ENCODE data around the gene ACOT6.

The ACOT6 gene

GRCh38 chr14:73613419-73613963, 1.2 kb downstream of the ACOT6 start:
- H3K27ac ChIP-seq (ENCODE audit: insufficient read depth in 1 of 2, low read depth in 1 of 2, low read length in 2 of 2, poor library complexity in 1 of 2, severe bottlenecking in 2 of 2): no peak overlapping the region
- CTCF ChIA-PET: interaction anchor here (0.6 to 1.5 kb wide), 10 partner anchors 9 to 171 kb away, joined by 3 to 5 read pairs (median 3); no protein-coding TSS in a partner anchor
- POLR2A ChIA-PET: interaction anchor here (0.6 kb wide), 1 partner anchor 34 kb away, joined by 3 read pairs; no protein-coding TSS in a partner anchor
- H3K27me3 ChIP-seq (replicated peaks in 2 of 5; ENCODE audit: control insufficient read depth in 4 of 5, insufficient read depth in 5 of 5, low read length in 4 of 5): peaks cover 0 to 4% (median 0%) of the 10 kb centered on the region in 5 experiments
- no peaks in the 10 kb centered on the region for H3K36me3 ChIP-seq (ENCODE audit: control insufficient read depth in 4 of 4, insufficient read depth in 4 of 4, low read length in 3 of 4)
- no peaks in the 10 kb centered on the region for H3K9me3 ChIP-seq (ENCODE audit: control extremely low read depth in 1 of 5, control insufficient read depth in 4 of 5, insufficient read depth in 2 of 5, low read depth in 1 of 5, low read length in 4 of 5)
- H3K4me3 ChIP-seq (ENCODE audit: control insufficient read depth in 1 of 7, extremely low read depth in 1 of 7, insufficient read depth in 4 of 7, low read depth in 2 of 7, low read length in 6 of 7): peak overlapping the region in 2 of 7 experiments; percentile 81 to 85
- WGBS (ENCODE audit: insufficient coverage): no CpG with 5 or more reads among the region's 3 CpGs
- DNase-seq: no peak
- peaks cover 0 to 9% (median 6%) of the 10 kb centered on the region in 4 experiments for H3K4me1 ChIP-seq (ENCODE audit: control extremely low read depth in 1 of 4, control insufficient read depth in 4 of 4, insufficient read depth in 4 of 4, low read length in 3 of 4)

GRCh38 chr14:73616831-73617230, 4.5 kb downstream of the ACOT6 start:
- DNase-seq: no peak
- no peaks in the 10 kb centered on the region for H3K9me3 ChIP-seq (ENCODE audit: control extremely low read depth in 1 of 5, control insufficient read depth in 4 of 5, insufficient read depth in 2 of 5, low read depth in 1 of 5, low read length in 4 of 5)
- 92% methylated on average over 4 of the region's 4 CpGs for WGBS (ENCODE audit: insufficient coverage)
- POLR2A ChIA-PET: no interaction called here
- no peak overlapping the region for H3K4me3 ChIP-seq (ENCODE audit: control insufficient read depth in 1 of 7, extremely low read depth in 1 of 7, insufficient read depth in 4 of 7, low read depth in 2 of 7, low read length in 6 of 7)
- H3K36me3 ChIP-seq (ENCODE audit: control insufficient read depth in 4 of 4, insufficient read depth in 4 of 4, low read length in 3 of 4): no peaks in the 10 kb centered on the region
- CTCF ChIA-PET: no interaction called here
- H3K27me3 ChIP-seq (replicated peaks in 2 of 5; ENCODE audit: control insufficient read depth in 4 of 5, insufficient read depth in 5 of 5, low read length in 4 of 5): peaks cover 0 to 4% (median 0%) of the 10 kb centered on the region in 5 experiments
- H3K4me1 ChIP-seq (ENCODE audit: control extremely low read depth in 1 of 4, control insufficient read depth in 4 of 4, insufficient read depth in 4 of 4, low read length in 3 of 4): peaks cover 0 to 9% (median 6%) of the 10 kb centered on the region in 4 experiments
- H3K27ac ChIP-seq (ENCODE audit: insufficient read depth in 1 of 2, low read depth in 1 of 2, low read length in 2 of 2, poor library complexity in 1 of 2, severe bottlenecking in 2 of 2): no peak overlapping the region

DNA sequence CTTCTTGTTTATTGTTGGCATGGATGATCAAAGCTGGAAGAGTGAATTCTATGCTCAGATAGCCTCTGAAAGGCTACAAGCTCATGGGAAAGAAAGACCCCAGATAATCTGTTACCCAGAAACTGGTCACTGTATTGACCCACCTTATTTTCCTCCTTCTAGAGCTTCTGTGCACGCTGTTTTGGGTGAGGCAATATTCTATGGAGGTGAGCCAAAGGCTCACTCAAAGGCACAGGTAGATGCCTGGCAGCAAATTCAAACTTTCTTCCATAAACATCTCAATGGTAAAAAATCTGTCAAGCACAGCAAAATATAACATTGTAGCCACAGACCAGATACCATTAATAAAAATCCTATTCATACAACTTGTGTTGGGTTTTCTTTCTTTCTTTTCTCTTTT, 7.2 kb downstream of the ACOT6 start:
- ChIA-PET CTCF (interaction anchor here (0.6 to 1.0 kb wide), 3 partner anchors 15 to 845 kb away, joined by 3 read pairs; no protein-coding TSS in a partner anchor), POLR2A (no interaction called here)
- no peaks in the 10 kb centered on the region for H3K27me3 ChIP-seq (replicated peaks in 2 of 5; ENCODE audit: control insufficient read depth in 4 of 5, insufficient read depth in 5 of 5, low read length in 4 of 5)
- no peak overlapping the region for H3K27ac ChIP-seq (ENCODE audit: insufficient read depth in 1 of 2, low read depth in 1 of 2, low read length in 2 of 2, poor library complexity in 1 of 2, severe bottlenecking in 2 of 2)
- no CpG with 5 or more reads among the region's 1 CpG for WGBS (ENCODE audit: insufficient coverage)
- H3K4me1 ChIP-seq (ENCODE audit: control extremely low read depth in 1 of 4, control insufficient read depth in 4 of 4, insufficient read depth in 4 of 4, low read length in 3 of 4): no peaks in the 10 kb centered on the region
- no peak for DNase-seq
- H3K4me3 ChIP-seq (ENCODE audit: control insufficient read depth in 1 of 7, extremely low read depth in 1 of 7, insufficient read depth in 4 of 7, low read depth in 2 of 7, low read length in 6 of 7): no peak overlapping the region
- no peaks in the 10 kb centered on the region for H3K36me3 ChIP-seq (ENCODE audit: control insufficient read depth in 4 of 4, insufficient read depth in 4 of 4, low read length in 3 of 4)
- peaks cover 0 to 3% (median 0%) of the 10 kb centered on the region in 5 experiments for H3K9me3 ChIP-seq (ENCODE audit: control extremely low read depth in 1 of 5, control insufficient read depth in 4 of 5, insufficient read depth in 2 of 5, low read depth in 1 of 5, low read length in 4 of 5)

- CTCF ChIA-PET: interaction anchor here (0.7 kb wide), 1 partner anchor 844 kb away, joined by 3 read pairs; no protein-coding TSS in a partner anchor
- Histone ChIP-seq H3K4me3 (ENCODE audit: control insufficient read depth in 1 of 7, extremely low read depth in 1 of 7, insufficient read depth in 4 of 7, low read depth in 2 of 7, low read length in 6 of 7) (no peak overlapping the region), H3K27me3 (replicated peaks in 2 of 5; ENCODE audit: control insufficient read depth in 4 of 5, insufficient read depth in 5 of 5, low read length in 4 of 5) (no peaks in the 10 kb centered on the region), H3K4me1 (ENCODE audit: control extremely low read depth in 1 of 4, control insufficient read depth in 4 of 4, insufficient read depth in 4 of 4, low read length in 3 of 4) (no peaks in the 10 kb centered on the region), H3K9me3 (ENCODE audit: control extremely low read depth in 1 of 5, control insufficient read depth in 4 of 5, insufficient read depth in 2 of 5, low read depth in 1 of 5, low read length in 4 of 5) (peaks cover 0 to 3% (median 0%) of the 10 kb centered on the region in 5 experiments), H3K36me3 (ENCODE audit: control insufficient read depth in 4 of 4, insufficient read depth in 4 of 4, low read length in 3 of 4) (no peaks in the 10 kb centered on the region), H3K27ac (ENCODE audit: insufficient read depth in 1 of 2, low read depth in 1 of 2, low read length in 2 of 2, poor library complexity in 1 of 2, severe bottlenecking in 2 of 2) (no peak overlapping the region)
- DNase-seq: no peak
- WGBS (ENCODE audit: insufficient coverage): 99% methylated on average over 9 of the region's 10 CpGs
- POLR2A ChIA-PET: no interaction called here
Measured at GRCh38 chr14:73620268-73620667, 8.0 kb downstream of the ACOT6 start.

DNA sequence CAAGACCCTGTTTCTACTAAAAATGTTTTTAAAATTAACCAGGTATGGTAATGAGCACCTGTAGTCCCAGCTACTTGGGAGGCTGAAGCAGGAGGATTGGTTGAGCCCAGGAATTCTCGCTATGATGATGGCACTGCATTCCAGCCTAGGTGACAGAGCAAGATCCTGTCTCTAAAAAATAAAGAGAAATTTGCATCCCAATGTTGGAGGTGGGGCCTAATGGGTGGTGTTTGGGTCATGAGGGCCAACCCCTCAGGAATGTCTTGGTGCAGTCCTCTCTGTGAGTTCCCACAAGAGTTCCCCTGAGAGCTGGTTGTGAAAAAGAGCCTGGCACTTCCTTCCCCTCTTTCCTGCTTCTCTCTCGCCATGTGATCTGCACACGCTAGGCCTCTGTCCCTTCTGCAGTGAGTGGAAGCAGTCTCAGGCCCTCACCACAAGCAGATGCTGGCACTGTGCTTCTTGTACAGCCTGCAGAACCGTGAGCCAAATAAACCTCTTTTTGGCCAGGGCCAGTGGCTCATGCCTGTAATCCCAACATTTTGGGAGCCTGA, 11.3 kb downstream of the ACOT6 start:
- no peaks in the 10 kb centered on the region for H3K4me1 ChIP-seq (ENCODE audit: control extremely low read depth in 1 of 4, control insufficient read depth in 4 of 4, insufficient read depth in 4 of 4, low read length in 3 of 4)
- no peaks in the 10 kb centered on the region for H3K27me3 ChIP-seq (replicated peaks in 2 of 5; ENCODE audit: control insufficient read depth in 4 of 5, insufficient read depth in 5 of 5, low read length in 4 of 5)
- CTCF ChIA-PET: interaction anchor here (1.7 kb wide), 1 partner anchor 10 kb away, joined by 6 read pairs; no protein-coding TSS in a partner anchor
- 100% methylated on average over 4 of the region's 4 CpGs for WGBS (ENCODE audit: insufficient coverage)
- POLR2A ChIA-PET: no interaction called here
- DNase-seq: no peak
- H3K4me3 ChIP-seq (ENCODE audit: control insufficient read depth in 1 of 7, extremely low read depth in 1 of 7, insufficient read depth in 4 of 7, low read depth in 2 of 7, low read length in 6 of 7): no peak overlapping the region
- H3K9me3 ChIP-seq (ENCODE audit: control extremely low read depth in 1 of 5, control insufficient read depth in 4 of 5, insufficient read depth in 2 of 5, low read depth in 1 of 5, low read length in 4 of 5): peaks cover 0 to 3% (median 0%) of the 10 kb centered on the region in 5 experiments
- no peaks in the 10 kb centered on the region for H3K36me3 ChIP-seq (ENCODE audit: control insufficient read depth in 4 of 4, insufficient read depth in 4 of 4, low read length in 3 of 4)
- no peak overlapping the region for H3K27ac ChIP-seq (ENCODE audit: insufficient read depth in 1 of 2, low read depth in 1 of 2, low read length in 2 of 2, poor library complexity in 1 of 2, severe bottlenecking in 2 of 2)

- WGBS (ENCODE audit: insufficient coverage): no CpG with 5 or more reads among the region's 1 CpG
- Histone ChIP-seq H3K4me1 (ENCODE audit: control extremely low read depth in 1 of 4, control insufficient read depth in 4 of 4, insufficient read depth in 4 of 4, low read length in 3 of 4) (no peaks in the 10 kb centered on the region), H3K27me3 (replicated peaks in 2 of 5; ENCODE audit: control insufficient read depth in 4 of 5, insufficient read depth in 5 of 5, low read length in 4 of 5) (no peaks in the 10 kb centered on the region), H3K9me3 (ENCODE audit: control extremely low read depth in 1 of 5, control insufficient read depth in 4 of 5, insufficient read depth in 2 of 5, low read depth in 1 of 5, low read length in 4 of 5) (peaks cover 0 to 3% (median 0%) of the 10 kb centered on the region in 5 experiments), H3K27ac (ENCODE audit: insufficient read depth in 1 of 2, low read depth in 1 of 2, low read length in 2 of 2, poor library complexity in 1 of 2, severe bottlenecking in 2 of 2) (no peak overlapping the region), H3K4me3 (ENCODE audit: control insufficient read depth in 1 of 7, extremely low read depth in 1 of 7, insufficient read depth in 4 of 7, low read depth in 2 of 7, low read length in 6 of 7) (no peak overlapping the region), H3K36me3 (ENCODE audit: control insufficient read depth in 4 of 4, insufficient read depth in 4 of 4, low read length in 3 of 4) (no peaks in the 10 kb centered on the region)
- ChIA-PET POLR2A (no interaction called here), CTCF (interaction anchor here (0.9 to 2.1 kb wide), 3 partner anchors 12 to 116 kb away, joined by 4 to 5 read pairs (median 4); partner anchors contain the start of gene ACOT6)
- no peak for DNase-seq
Measured at GRCh38 chr14:73625706-73626105, 13.4 kb downstream of the ACOT6 start.

- no CpG with 5 or more reads among the region's 2 CpGs for WGBS (ENCODE audit: insufficient coverage)
- Histone ChIP-seq H3K27ac (ENCODE audit: insufficient read depth in 1 of 2, low read depth in 1 of 2, low read length in 2 of 2, poor library complexity in 1 of 2, severe bottlenecking in 2 of 2) (no peak overlapping the region), H3K27me3 (replicated peaks in 2 of 5; ENCODE audit: control insufficient read depth in 4 of 5, insufficient read depth in 5 of 5, low read length in 4 of 5) (no peaks in the 10 kb centered on the region), H3K36me3 (ENCODE audit: control insufficient read depth in 4 of 4, insufficient read depth in 4 of 4, low read length in 3 of 4) (no peaks in the 10 kb centered on the region), H3K4me1 (ENCODE audit: control extremely low read depth in 1 of 4, control insufficient read depth in 4 of 4, insufficient read depth in 4 of 4, low read length in 3 of 4) (no peaks in the 10 kb centered on the region), H3K4me3 (ENCODE audit: control insufficient read depth in 1 of 7, extremely low read depth in 1 of 7, insufficient read depth in 4 of 7, low read depth in 2 of 7, low read length in 6 of 7) (no peak overlapping the region), H3K9me3 (ENCODE audit: control extremely low read depth in 1 of 5, control insufficient read depth in 4 of 5, insufficient read depth in 2 of 5, low read depth in 1 of 5, low read length in 4 of 5) (peaks cover 0 to 3% (median 0%) of the 10 kb centered on the region in 5 experiments)
- no peak for DNase-seq
- ChIA-PET POLR2A (no interaction called here), CTCF (interaction anchor here (1.6 kb wide), 1 partner anchor 120 kb away, joined by 6 read pairs; no protein-coding TSS in a partner anchor)
Measured at GRCh38 chr14:73627151-73627558, 14.8 kb downstream of the ACOT6 start.

Data from common myeloid progenitor, CD34-positive (primary cell).